Endometrial microvascular endothelial cells (primary cell): Measurements from ENCODE around the gene NFATC3. TPM values are rescaled to one million over a fixed set of nuclear protein-coding genes. Genes with fewer than 3 reads are reported as not detected.

Experiments
- in situ Hi-C: cut with HindIII; loops from 2 replicates; pipeline ENCODE4 v1.10.0; 2017; ENCODE audit warnings: low sequenced_read_pairs, low pct_unique_long_range_greater_than_20kb; ENCODE audit errors: inconsistent ontology term
- total RNA-seq: library from RNA; depleted of rRNA; stranded (reverse); fragments of >200 nt; gene quantifications from one replicate; pipeline ENCODE4 v1.2.3, GENCODE V29; 2015; ENCODE audit errors: inconsistent ontology term

NFATC3 gene
- total RNA-seq, 1 donor from 2014 or later: 28.4 TPM

GRCh38 chr16:68214726-68215125, 129.6 kb downstream of the NFATC3 start:
- in situ Hi-C loops: no loop called here

DNA sequence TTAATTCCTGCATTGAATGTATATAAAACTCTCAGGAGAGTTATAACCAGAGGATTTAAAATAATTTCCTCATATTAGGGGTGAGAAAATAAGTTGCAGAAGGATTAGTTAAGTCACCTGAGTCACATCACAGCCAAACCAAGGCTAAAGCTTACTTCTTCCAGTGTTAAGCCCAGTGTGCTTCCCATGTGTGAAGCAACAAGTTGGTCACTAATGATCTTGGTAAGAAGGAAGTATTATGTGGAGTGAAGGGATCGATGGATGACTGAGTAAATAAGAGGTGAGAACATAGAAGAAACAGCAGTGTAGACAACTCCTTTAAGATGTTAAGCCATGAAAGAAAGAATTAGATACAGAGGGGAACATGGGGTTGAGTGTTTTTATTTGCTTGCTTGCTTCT, 130.1 kb downstream of the NFATC3 start:
- in situ Hi-C loops: no loop called here

DNA sequence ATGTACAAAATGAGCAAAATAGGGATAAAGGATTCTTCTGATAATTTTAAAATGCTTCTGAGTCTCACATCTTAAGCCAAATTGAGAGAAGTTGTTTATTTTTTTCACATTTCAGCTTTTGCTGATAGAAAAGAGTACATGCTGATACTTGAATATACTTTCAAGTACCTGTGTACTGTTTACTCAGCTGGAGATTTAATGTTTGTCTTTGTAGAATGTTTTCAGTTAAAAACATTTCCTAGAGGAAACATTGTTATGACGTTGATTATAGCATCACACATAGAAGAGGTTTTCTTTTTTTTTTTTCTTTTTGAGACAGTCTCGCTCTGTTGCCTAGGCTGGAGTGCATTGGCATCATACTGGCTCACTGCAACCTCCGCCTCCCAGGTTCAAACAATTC, 131.1 kb downstream of the NFATC3 start:
- in situ Hi-C loops: no loop called here

DNA sequence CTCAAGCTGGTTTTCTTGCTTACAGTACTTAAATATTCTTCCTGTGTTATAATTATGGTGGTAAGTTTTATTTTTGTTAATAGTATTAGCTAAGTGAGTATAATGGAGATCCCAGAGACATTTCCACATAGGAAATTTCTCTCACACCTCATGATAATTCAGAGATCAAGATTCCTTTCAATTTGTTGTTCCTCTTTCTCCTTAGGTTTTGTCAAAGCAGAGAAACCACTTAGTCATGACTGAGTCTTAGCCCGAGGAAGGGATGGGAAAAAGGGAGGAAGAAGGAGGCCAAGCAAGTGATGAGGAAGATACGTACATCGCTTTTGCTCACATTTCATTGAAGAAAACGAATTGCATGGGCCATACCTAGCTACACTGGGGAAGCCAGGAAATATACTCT, 132.3 kb downstream of the NFATC3 start:
- in situ Hi-C loops: no loop called here

- in situ Hi-C loops: no loop called here
Observed at GRCh38 chr16:68219725-68220351, 134.7 kb downstream of the NFATC3 start.

DNA sequence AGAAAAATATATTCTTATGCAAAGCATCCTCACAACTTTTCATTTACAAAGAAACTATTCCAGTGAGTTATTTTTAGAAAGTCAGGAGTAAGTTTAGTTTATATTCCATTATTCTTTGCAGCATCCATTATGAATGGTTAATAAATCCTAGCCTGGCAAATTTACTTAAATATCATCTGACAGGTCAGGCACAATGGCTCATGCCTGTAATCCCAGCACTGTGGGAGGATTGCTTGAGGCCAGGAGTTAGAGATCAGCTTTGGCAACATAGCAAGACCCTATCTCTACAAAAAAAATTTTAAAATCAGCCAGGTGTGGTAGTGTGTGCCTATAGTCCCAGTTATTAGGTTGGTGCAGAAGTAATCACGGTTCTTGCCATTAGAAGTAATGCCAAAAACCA, 137.9 kb downstream of the NFATC3 start:
- in situ Hi-C loops: no loop called here

DNA sequence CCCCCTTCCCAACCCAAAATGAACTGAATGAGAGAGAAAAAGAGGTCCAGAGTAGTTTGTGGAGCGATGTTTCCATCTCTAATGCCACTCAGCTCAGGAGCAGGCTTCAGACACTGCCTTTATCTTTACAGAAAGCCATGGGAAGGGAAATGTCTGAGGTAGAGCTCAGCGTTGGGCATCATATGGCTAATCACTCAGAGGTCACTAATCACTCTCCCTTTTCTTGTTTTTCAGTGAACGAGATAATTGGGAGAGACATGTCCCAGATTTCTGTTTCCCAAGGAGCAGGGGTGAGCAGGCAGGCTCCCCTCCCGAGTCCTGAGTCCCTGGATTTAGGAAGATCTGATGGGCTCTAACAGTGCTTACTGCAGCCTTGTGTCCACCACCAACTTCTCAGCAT, 140.9 kb downstream of the NFATC3 start:
- in situ Hi-C loops: no loop called here

DNA sequence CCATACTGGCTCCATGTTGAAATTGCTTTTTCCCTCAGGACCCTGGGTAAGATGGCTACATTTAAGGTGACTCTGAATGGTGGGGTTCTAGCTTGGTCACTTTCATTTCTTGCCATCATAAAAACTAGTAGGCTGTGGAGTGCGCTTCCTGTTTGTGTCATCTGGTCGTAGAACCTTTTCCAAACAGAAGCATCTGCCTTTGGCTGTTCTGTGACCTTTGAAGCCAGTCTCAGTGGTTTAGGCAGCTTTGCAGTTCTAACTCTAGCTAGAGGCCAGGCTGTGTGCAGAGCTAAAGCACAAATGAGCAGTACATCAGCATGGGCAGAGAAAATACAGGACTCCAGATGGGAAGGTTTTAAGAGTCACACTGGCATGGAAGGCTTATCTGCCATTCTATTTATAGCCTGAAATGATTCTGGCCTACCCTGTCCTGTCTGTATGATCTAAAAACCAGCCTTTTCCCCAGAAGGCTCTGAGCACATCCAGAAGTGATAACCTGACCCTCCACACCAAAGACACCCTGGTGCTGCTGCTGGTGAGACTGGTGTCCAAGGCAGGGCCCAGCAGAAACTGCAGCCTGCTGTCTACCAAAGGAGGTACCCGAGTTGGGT, 142.1 kb downstream of the NFATC3 start:
- in situ Hi-C loops: no loop called here

GRCh38 chr16:68227850-68228553, 142.8 kb downstream of the NFATC3 start:
- in situ Hi-C loops: no loop called here

DNA sequence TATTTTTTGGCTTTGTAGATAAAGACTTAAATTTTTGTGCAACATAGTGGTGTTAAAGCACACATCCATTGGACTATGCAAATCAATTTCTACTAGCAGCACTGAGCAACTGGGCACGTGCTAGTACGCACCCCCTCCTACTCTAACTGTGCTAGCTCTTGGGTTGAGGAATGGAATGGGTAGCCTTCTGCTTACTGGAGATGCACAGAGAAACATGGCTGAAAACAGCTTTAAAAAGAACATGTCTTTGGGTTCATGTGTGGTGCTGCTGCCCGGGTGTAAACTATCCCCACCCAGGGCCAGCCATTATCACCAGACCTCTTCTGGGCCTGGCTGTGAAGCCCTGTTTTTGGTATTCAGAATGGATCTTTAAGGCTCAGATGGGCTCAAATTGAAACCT, 143.5 kb downstream of the NFATC3 start:
- in situ Hi-C loops: no loop called here

DNA sequence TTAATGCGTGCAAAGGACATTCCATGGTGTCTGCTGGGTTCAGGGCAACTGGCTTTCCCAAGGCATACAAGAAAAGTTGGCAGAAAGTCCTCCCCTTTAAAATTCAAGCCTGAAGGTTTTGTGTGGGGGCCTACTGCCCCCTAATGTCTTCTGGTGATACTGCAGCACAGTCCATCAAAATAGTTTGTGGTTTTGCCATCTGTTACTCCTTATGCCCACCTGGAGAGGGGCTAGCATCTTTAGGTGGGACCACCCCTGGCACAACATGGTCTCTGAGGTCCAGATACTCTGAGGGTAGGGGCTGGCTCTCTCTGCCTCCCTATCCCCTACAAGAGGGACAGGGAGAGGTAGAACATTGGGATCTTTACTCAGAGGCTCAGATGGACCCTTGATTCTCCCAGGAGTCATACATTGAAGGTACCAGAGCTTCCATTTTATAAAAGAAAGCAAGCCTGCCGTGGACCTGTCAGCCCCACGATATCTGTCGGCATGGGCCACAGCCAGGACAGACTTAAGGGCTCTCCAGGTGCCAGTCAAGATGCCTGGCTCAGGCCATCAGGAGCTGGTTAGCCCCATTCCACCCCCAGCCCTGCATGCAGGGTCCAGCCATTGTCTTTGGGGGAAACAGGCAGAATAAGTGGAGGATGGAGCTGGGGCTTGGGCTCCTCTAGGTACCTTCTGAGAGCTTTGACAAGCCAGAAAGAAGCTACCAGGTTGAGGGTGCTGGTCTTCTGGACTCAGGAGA, 144.4 kb downstream of the NFATC3 start:
- in situ Hi-C loops: no loop called here

DNA sequence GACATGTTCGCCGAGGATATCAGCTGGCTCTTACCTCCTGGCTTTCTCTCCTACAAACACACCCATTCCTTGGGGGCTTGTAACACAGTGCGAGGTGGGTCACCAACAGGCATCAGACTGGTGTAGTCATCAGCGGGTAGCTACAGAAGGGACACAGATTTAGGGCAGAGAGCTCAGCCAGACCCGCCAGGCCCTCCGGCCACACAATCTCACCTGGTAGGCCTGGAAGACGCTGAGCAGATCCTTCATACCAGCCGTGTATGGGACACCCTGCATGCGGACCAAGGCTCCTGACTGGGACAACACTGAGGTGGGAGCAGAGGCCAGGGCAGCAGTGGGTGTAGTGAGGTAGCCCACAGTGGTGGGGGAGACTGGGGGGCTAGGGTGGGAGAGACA, 145.0 kb downstream of the NFATC3 start:
- in situ Hi-C loops: no loop called here

GRCh38 chr16:68230956-68231355, 145.8 kb downstream of the NFATC3 start:
- in situ Hi-C loops: no loop called here

DNA sequence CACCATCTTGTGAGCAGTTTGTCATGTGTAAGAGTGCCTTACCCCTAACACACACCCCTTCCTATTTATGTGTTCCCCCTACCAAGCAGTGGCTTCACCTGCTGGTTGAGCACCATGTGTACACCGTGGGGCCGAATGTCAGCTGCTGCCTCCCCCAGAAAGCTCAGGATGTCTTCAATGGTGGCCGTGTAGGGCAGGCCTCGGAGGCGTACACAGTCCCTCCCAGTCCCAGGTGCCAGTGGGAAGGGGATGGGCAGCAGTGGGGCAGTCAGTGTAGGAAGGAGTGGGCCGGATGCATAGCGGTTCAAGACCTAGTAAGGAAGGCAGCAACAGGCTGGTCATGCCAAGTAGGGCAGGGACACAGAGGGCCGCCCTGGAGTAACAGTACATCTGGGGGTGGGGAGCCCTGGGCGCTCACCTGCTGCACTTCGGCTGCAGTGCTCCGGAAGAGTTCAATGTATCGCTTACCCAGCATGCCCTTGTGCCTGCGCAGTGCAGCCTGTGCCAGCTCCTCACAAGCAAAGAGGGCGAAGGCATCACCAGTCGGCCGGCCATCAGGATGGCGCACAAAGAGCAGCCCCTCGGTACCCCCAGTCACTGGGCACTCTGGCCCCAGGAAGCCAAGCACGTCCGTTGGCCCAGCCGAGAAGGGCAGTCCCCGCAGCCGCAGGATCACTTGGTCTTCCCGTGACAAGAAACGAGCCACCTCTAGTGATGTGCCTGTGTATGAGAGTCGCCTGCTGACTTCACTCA, 146.4 kb downstream of the NFATC3 start:
- in situ Hi-C loops: no loop called here

GRCh38 chr16:68232335-68232734, 147.2 kb downstream of the NFATC3 start:
- in situ Hi-C loops: no loop called here

DNA sequence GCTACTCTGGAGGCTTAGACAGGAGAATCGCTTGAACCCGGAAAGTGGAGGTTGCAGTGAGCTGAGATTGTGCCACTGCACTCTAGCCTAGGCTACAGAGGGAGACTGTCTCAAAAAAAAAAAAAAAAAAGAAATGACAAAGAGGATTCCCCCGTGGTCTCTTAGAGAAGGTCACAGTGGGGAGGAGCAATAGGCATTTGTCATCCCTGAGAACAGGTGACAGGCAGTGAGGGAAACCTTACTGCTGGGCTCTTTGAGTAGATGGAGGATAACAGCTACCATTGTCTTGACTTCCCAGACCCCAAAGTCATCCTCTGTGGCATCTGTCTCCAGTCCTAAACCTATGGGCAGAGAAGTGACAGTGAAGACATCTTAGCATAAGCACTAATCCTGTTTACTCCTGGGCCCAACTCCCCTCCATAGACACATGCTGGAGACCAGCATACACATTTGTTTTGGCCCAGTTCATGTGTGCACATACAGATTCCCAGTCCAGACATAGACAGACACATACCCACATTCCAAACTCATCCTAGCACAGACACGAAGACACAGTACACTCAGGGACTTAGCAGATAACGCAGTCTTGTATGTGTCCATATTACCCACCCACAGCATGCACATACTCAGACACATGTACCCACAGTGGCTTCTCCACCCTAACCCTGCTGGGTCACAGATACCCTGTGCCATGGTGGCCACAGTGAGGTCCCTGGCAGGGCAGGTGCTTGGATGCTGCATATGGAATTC, 148.1 kb downstream of the NFATC3 start:
- in situ Hi-C loops: no loop called here

GRCh38 chr16:68233835-68234187, 148.6 kb downstream of the NFATC3 start:
- in situ Hi-C loops: no loop called here
